Neural progenitor cell (in vitro differentiated cells): ENCODE results near the gene SPOCK1. TPM values are rescaled to one million over a fixed set of nuclear protein-coding genes. Genes with fewer than 3 reads are reported as not detected.
A peak's percentile ranks its signal among the peaks of the same experiment; 100 is the strongest.

ENCODE experiments used
- DNase-seq: peaks from one replicate; pipeline ENCODE4 v3.0.0-alpha.2; 2016; ENCODE audit warnings: low spot score
- H2AFZ ChIP-seq: fragments of 200-600 bp; sonication (generic); replicated peaks from 2 replicates; pipeline ENCODE4 v1.6.1; 2016; ENCODE audit warnings: antibody characterized with exemption
- H3F3A ChIP-seq: fragments of 200-600 bp; sonication (generic); 2 replicates; pipeline ENCODE4 v1.6.1; 2016; ENCODE audit warnings: antibody characterized with exemption, low read depth
- H3K27ac ChIP-seq: fragments of 200-600 bp; sonication (generic); 2 replicates; pipeline ENCODE4 v1.5.1; 2016; ENCODE audit warnings: mild to moderate bottlenecking
- H3K27me3 ChIP-seq: fragments of 200-600 bp; sonication (generic); 2 replicates; pipeline ENCODE4 v1.6.1; 2016; ENCODE audit warnings: mild to moderate bottlenecking, moderate library complexity
- H3K36me3 ChIP-seq: fragments of 200-600 bp; sonication (generic); 2 replicates; pipeline ENCODE4 v1.5.1; 2016
- H3K4me1 ChIP-seq: fragments of 200-600 bp; sonication (generic); 2 replicates; pipeline ENCODE4 v1.6.1; 2016; ENCODE audit warnings: mixed run types
- H3K4me2 ChIP-seq: fragments of 200-600 bp; sonication (generic); 2 replicates; pipeline ENCODE4 v1.6.1; 2016
- H3K4me3 ChIP-seq: fragments of 200-600 bp; sonication (generic); 2 replicates; pipeline ENCODE4 v1.5.1; 2016
- H3K79me2 ChIP-seq: fragments of 200-600 bp; sonication (generic); 2 replicates; pipeline ENCODE4 v1.6.1; 2016; ENCODE audit warnings: low read depth
- H3K9ac ChIP-seq: fragments of 200-600 bp; sonication (generic); 2 replicates; pipeline ENCODE4 v1.6.1; 2016
- H3K9me3 ChIP-seq: fragments of 200-600 bp; sonication (generic); 2 replicates; pipeline ENCODE4 v1.5.1; 2016; ENCODE audit warnings: low read depth
- H4K20me1 ChIP-seq: fragments of 200-600 bp; sonication (generic); 2 replicates; pipeline ENCODE4 v1.6.1; 2016; ENCODE audit warnings: low read depth
- H3K27ac Mint-ChIP-seq: 3 replicates; pipeline ENCODE4 v1.8.0; 2021; ENCODE audit warnings: mixed read lengths
- H3K27me3 Mint-ChIP-seq: 2 replicates; pipeline ENCODE4 v1.8.0; 2022; ENCODE audit warnings: low read depth, mild to moderate bottlenecking, inconsistent platforms, moderate library complexity, mixed read lengths; ENCODE audit not compliant: insufficient read depth
- H3K36me3 Mint-ChIP-seq: 3 replicates; pipeline ENCODE4 v1.8.0; 2021; ENCODE audit warnings: mixed read lengths
- H3K4me1 Mint-ChIP-seq: 3 replicates; pipeline ENCODE4 v1.8.0; 2021; ENCODE audit warnings: mixed read lengths
- H3K4me3 Mint-ChIP-seq: 3 replicates; pipeline ENCODE4 v1.8.0; 2021; ENCODE audit warnings: mild to moderate bottlenecking, moderate library complexity, mixed read lengths
- H3K9me3 Mint-ChIP-seq: 3 replicates; pipeline ENCODE4 v1.8.0; 2020; ENCODE audit warnings: mixed read lengths
- CTCF ChIP-seq: fragments of 200-600 bp; sonication (generic); IDR thresholded peaks from 2 replicates; pipeline ENCODE4 v1.5.1; 2017; ENCODE audit warnings: antibody characterized with exemption, mild to moderate bottlenecking
- EZH2 ChIP-seq: fragments of 200-600 bp; sonication (generic); IDR thresholded peaks from 2 replicates; pipeline ENCODE4 v1.6.1; 2017; ENCODE audit warnings: antibody characterized with exemption, mild to moderate bottlenecking, moderate library complexity
- EZH2phosphoT487 ChIP-seq: fragments of 200-600 bp; sonication (generic); IDR thresholded peaks from 2 replicates; pipeline ENCODE4 v1.6.1; 2017; ENCODE audit warnings: antibody characterized with exemption
- total RNA-seq: library from RNA; depleted of rRNA; stranded (reverse); fragments of >200 nt; gene quantifications from 2 replicates; pipeline ENCODE4 v1.2.3, GENCODE V29; 2015; ENCODE audit warnings: low replicate concordance

The SPOCK1 gene
- total RNA-seq, 1 donor from 2014 or later: 6.9 TPM

GRCh38 chr5:137454671-137455070 lies 44.5 kb downstream of the SPOCK1 start:
- Histone ChIP-seq H3K9ac (no peak overlapping the region), H3K27ac (no peak overlapping the region), H3K9me3 (no peaks in the 10 kb centered on the region), H3K4me1 (no peaks in the 10 kb centered on the region), H4K20me1 (no peaks in the 10 kb centered on the region), H3F3A (no peaks in the 10 kb centered on the region), H2AFZ (no peak overlapping the region), H3K79me2 (no peaks in the 10 kb centered on the region), H3K36me3 (no peaks in the 10 kb centered on the region), H3K4me2 (no peak overlapping the region), H3K4me3 (no peak overlapping the region), H3K27me3 (no peaks in the 10 kb centered on the region)
- no peaks in the 10 kb centered on the region for H3K9me3 Mint-ChIP-seq
- H3K36me3 Mint-ChIP-seq: no peaks in the 10 kb centered on the region
- H3K4me1 Mint-ChIP-seq: peaks cover 2% of the 10 kb centered on the region
- TF ChIP-seq CTCF (no peak), EZH2 (no peak), EZH2phosphoT487 (no peak)
- H3K27me3 Mint-ChIP-seq: no peaks in the 10 kb centered on the region
- H3K4me3 Mint-ChIP-seq: no peak overlapping the region
- H3K27ac Mint-ChIP-seq: no peak overlapping the region
- DNase-seq: no peak

GRCh38 chr5:137453483-137454080 lies 45.5 kb downstream of the SPOCK1 start:
- peak; percentile 88 for DNase-seq
- H3K4me3 ChIP-seq: no peak overlapping the region

GRCh38 chr5:137450759-137451158 lies 48.4 kb downstream of the SPOCK1 start:
- H3K36me3 Mint-ChIP-seq: no peaks in the 10 kb centered on the region
- Histone ChIP-seq H3K4me1 (no peaks in the 10 kb centered on the region), H3K4me3 (no peak overlapping the region), H3K9ac (no peak overlapping the region), H3K27me3 (no peaks in the 10 kb centered on the region), H3K9me3 (no peaks in the 10 kb centered on the region), H3F3A (no peaks in the 10 kb centered on the region), H3K79me2 (no peaks in the 10 kb centered on the region), H4K20me1 (no peaks in the 10 kb centered on the region), H3K36me3 (no peaks in the 10 kb centered on the region), H3K27ac (no peak overlapping the region), H3K4me2 (no peak overlapping the region), H2AFZ (no peak overlapping the region)
- peaks cover 2% of the 10 kb centered on the region for H3K4me1 Mint-ChIP-seq
- no peaks in the 10 kb centered on the region for H3K27me3 Mint-ChIP-seq
- no peak for DNase-seq
- TF ChIP-seq EZH2phosphoT487 (no peak), CTCF (no peak), EZH2 (no peak)
- H3K9me3 Mint-ChIP-seq: no peaks in the 10 kb centered on the region
- H3K4me3 Mint-ChIP-seq: no peak overlapping the region
- no peak overlapping the region for H3K27ac Mint-ChIP-seq

More at GRCh38 chr5:137453483-137454080, 45.5 kb downstream of the SPOCK1 start:
- Histone ChIP-seq H3K36me3 (no peaks in the 10 kb centered on the region), H3K4me1 (no peaks in the 10 kb centered on the region), H3K4me2 (no peak overlapping the region), H3K27me3 (no peaks in the 10 kb centered on the region), H4K20me1 (no peaks in the 10 kb centered on the region), H3K9me3 (no peaks in the 10 kb centered on the region), H3K79me2 (no peaks in the 10 kb centered on the region), H3K9ac (no peak overlapping the region), H3K27ac (no peak overlapping the region), H2AFZ (no peak overlapping the region), H3F3A (no peaks in the 10 kb centered on the region)
- H3K36me3 Mint-ChIP-seq: no peaks in the 10 kb centered on the region
- peaks cover 2% of the 10 kb centered on the region for H3K4me1 Mint-ChIP-seq
- no peaks in the 10 kb centered on the region for H3K27me3 Mint-ChIP-seq
- H3K9me3 Mint-ChIP-seq: no peaks in the 10 kb centered on the region
- TF ChIP-seq EZH2phosphoT487 (no peak), EZH2 (no peak), CTCF (no peak)
- no peak overlapping the region for H3K27ac Mint-ChIP-seq
- H3K4me3 Mint-ChIP-seq: no peak overlapping the region
